Stimulated activated CD4-positive, alpha-beta T cell treated with anti-CD3 and anti-CD28 coated beads, Interleukin-1b, Interleukin-23, amount 100 ng/mL, for 1 hour (primary cell): ENCODE results near the gene UNC13B.

Experiments
- DNase-seq, 2 donors: peaks; one replicate each; pipeline ENCODE4 v3.0.0-alpha.2; 2020; ENCODE audit warnings: low read depth in 2 of 2

The UNC13B gene

DNA sequence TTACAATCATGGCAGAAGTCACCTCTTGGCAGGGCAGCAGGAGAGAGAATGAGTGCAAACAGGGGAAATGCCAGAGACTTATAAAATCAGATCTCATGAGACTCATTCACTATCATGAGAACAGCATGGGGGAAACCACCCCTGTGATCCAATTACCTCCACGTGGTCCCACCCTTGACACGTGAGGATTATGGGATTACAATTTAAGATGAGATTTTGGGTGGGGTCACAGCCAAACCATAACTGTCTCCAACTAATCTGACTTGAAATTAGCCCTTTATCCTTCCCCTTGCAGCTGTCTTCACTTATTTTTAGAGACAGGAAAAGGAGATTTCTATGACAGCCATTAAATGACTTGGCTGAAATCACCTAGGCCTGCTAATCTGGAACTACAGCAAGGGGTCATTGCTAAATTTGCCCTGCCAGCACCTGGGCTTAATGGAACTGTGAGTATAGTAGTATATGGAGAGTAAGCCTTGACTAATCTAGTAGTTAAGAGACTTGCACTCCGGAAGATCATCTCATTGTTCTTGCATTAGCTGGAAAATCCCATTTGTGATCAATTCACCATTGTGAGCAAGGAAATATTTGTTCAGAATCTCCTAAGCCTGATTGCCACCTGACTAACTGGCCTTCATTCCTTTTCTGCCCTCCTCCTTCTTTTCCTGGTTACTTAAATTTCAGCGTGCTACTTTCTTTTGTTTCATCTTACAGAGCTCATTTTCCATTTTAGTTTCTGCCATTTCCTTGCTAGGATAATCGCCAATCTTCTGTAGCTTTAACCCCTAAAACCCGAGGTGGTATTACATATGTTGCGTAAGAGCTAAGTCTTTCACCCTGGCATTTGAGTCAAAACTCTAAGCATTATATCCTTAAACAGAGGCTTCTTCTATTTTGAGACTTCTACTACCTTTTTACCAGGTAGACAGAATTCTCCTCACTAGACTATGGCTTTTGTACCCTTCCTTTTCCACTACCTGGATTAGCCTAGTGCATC, 262.8 kb downstream of the UNC13B start:
- no peak for DNase-seq

GRCh38 chr9:35426627-35427026, 264.8 kb downstream of the UNC13B start:
- no peak for DNase-seq

- DNase-seq: no peak
Observed at GRCh38 chr9:35431467-35431866, 269.7 kb downstream of the UNC13B start.

- DNase-seq: no peak
Observed at GRCh38 chr9:35432076-35432475, 270.3 kb downstream of the UNC13B start.

GRCh38 chr9:35436933-35437332, 275.1 kb downstream of the UNC13B start:
- no peak for DNase-seq

- no peak for DNase-seq
Observed at GRCh38 chr9:35446012-35446411, 284.2 kb downstream of the UNC13B start.

GRCh38 chr9:35448496-35448895, 286.7 kb downstream of the UNC13B start:
- no peak for DNase-seq

DNA sequence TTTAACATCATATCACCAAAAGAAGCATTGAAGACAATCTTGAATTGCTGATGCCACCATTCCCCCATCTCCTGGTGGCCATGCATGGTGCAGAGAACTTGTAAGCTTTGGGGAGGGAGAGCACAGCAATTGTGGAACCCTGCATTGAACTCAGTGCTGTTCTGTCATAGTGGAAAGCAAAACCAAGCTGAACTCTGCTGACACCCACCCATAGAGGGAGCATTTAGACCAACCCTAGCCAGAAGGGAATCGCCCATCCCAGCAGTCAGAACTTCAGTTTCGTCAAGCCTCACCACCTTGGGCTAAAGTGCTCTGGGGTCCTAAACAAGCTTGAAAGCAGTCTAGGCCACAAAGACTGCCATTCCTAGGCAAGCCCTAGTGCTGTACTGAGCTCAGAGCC, 290.7 kb downstream of the UNC13B start:
- no peak for DNase-seq

- DNase-seq: no peak
Observed at GRCh38 chr9:35453786-35454185, 292.0 kb downstream of the UNC13B start.
